ENCODE results near the gene PMEPA1.

DNA sequence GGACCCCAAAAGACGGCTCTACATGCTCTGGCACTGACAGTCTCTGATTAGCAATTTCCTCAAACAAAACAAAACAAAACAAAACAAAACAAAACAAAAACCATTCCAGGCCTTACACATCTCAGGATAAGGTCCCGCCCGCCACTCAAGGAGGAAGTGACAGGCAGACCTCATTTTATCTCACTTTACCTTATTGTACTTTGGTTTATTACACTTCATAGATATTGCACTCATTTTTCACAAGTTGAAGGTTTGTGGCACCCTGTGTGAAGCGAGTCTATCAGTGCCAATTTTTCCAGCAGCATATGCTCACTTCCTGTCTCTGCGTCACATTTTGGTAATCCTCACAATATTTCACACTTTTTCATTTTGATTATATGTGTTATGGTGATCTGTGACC lies 104.8 kb downstream of the PMEPA1 start:
- TF ChIP-seq POLR2A (IDR thresholded peaks at IDR 0.05) (no peak), POLR2AphosphoS5 (IDR thresholded peaks at IDR 0.05) (no peak)
- TF ChIP-seq, protein P1, sequence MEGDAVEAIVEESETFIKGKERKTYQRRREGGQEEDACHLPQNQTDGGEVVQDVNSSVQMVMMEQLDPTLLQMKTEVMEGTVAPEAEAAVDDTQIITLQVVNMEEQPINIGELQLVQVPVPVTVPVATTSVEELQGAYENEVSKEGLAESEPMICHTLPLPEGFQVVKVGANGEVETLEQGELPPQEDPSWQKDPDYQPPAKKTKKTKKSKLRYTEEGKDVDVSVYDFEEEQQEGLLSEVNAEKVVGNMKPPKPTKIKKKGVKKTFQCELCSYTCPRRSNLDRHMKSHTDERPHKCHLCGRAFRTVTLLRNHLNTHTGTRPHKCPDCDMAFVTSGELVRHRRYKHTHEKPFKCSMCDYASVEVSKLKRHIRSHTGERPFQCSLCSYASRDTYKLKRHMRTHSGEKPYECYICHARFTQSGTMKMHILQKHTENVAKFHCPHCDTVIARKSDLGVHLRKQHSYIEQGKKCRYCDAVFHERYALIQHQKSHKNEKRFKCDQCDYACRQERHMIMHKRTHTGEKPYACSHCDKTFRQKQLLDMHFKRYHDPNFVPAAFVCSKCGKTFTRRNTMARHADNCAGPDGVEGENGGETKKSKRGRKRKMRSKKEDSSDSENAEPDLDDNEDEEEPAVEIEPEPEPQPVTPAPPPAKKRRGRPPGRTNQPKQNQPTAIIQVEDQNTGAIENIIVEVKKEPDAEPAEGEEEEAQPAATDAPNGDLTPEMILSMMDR (IDR thresholded peaks at IDR 0.05 in 8 of 11, conservative IDR thresholded peaks at IDR 0.05 in 3 of 11), result no peak
